IMR-90 (cell line): Measurements from ENCODE around the gene TMEM225. TPM values are rescaled to one million over a fixed set of nuclear protein-coding genes. Genes with fewer than 3 reads are reported as not detected.

Experiments
- ATAC-seq: fragments of 200-7000 bp; cut with Tn5 transposase; 2 replicates; pipeline ENCODE4 v1.9.1; 2020; ENCODE audit warnings: low read depth, mild to moderate bottlenecking, moderate library complexity
- BruUV-seq: library from RNA; stranded (reverse); fragments of 400-500 nt; replicated peaks from 2 replicates; lab custom pipeline; 2021; lab: Mats Ljungman, UMichigan
- CTCF ChIA-PET: fragments of 300-600 bp; formaldehyde crosslinking; extraction: SDS; loops from one replicate; lab custom pipeline; 2021; ENCODE audit warnings: antibody characterized with exemption; lab: Yijun Ruan, JAX
- POLR2A ChIA-PET: fragments of 300-600 bp; sonication (Branson Sonifier 250); formaldehyde crosslinking; loops from one replicate; lab custom pipeline; 2022; ENCODE audit warnings: antibody characterized with exemption; ENCODE audit not compliant: unreplicated experiment; lab: Charles Lee
- DNase-seq: peaks from one replicate; pipeline ENCODE4 v3.0.0; 2013
- H2AFZ ChIP-seq: replicated peaks from 2 replicates; pipeline ENCODE3; 2013; ENCODE audit warnings: low read length, mild to moderate bottlenecking; ENCODE audit not compliant: poor library complexity
- H2AK5ac ChIP-seq: 2 replicates; pipeline ENCODE4 v1.6.1; 2013; ENCODE audit warnings: low read depth, low read length, inconsistent platforms
- H2AK9ac ChIP-seq: replicated peaks from 2 replicates; pipeline ENCODE3; 2013; ENCODE audit warnings: mild to moderate bottlenecking, low read depth, low read length, moderate library complexity; ENCODE audit not compliant: poor library complexity
- H2BK120ac ChIP-seq: 2 replicates; pipeline ENCODE4 v1.6.1; 2013; ENCODE audit warnings: low read depth, low read length, inconsistent platforms
- H2BK15ac ChIP-seq: 3 replicates; pipeline ENCODE4 v1.6.1; 2013; ENCODE audit warnings: low read depth, low read length, inconsistent platforms
- H2BK20ac ChIP-seq: 2 replicates; pipeline ENCODE4 v1.6.1; 2013; ENCODE audit warnings: low read depth, mild to moderate bottlenecking, inconsistent platforms, low read length, moderate library complexity
- H2BK5ac ChIP-seq: 2 replicates; pipeline ENCODE4 v1.6.1; 2013; ENCODE audit warnings: mild to moderate bottlenecking, low read depth, low read length, inconsistent platforms; ENCODE audit not compliant: poor library complexity, severe bottlenecking
- H3K14ac ChIP-seq: replicated peaks from 2 replicates; pipeline ENCODE4 v1.6.1; 2013; ENCODE audit warnings: low read depth, low read length, inconsistent platforms
- H3K18ac ChIP-seq: 2 replicates; pipeline ENCODE4 v1.6.1; 2013; ENCODE audit warnings: low read depth, low read length, control low read depth
- H3K23ac ChIP-seq: 2 replicates; pipeline ENCODE4 v1.6.1; 2013; ENCODE audit warnings: low read depth, low read length, inconsistent platforms
- H3K27ac ChIP-seq: 2 replicates; pipeline ENCODE4 v1.5.1; 2013; ENCODE audit warnings: mild to moderate bottlenecking, control low read depth, low read length; ENCODE audit not compliant: insufficient read depth
- H3K27me3 ChIP-seq: 2 replicates; pipeline ENCODE4 v1.6.1; 2013; ENCODE audit warnings: low read length; ENCODE audit not compliant: control insufficient read depth, insufficient read depth
- H3K36me3 ChIP-seq: 2 replicates; pipeline ENCODE4 v1.6.1; 2013; ENCODE audit warnings: low read length, mixed read lengths; ENCODE audit not compliant: control insufficient read depth, insufficient read depth
- H3K4ac ChIP-seq: 2 replicates; pipeline ENCODE4 v1.6.1; 2013; ENCODE audit warnings: low read depth, low read length, inconsistent platforms
- H3K4me1 ChIP-seq: 2 replicates; pipeline ENCODE4 v1.6.1; 2013; ENCODE audit warnings: low read length, mixed read lengths; ENCODE audit not compliant: control insufficient read depth, insufficient read depth
- H3K4me2 ChIP-seq: 2 replicates; pipeline ENCODE4 v1.6.1; 2013; ENCODE audit warnings: low read depth, mild to moderate bottlenecking, control low read depth, low read length, moderate library complexity
- H3K4me3 ChIP-seq: 2 replicates; pipeline ENCODE4 v1.5.1; 2013; ENCODE audit warnings: low read depth, mild to moderate bottlenecking, control low read depth, low read length, moderate library complexity; ENCODE audit not compliant: insufficient read depth
- H3K56ac ChIP-seq: 2 replicates; pipeline ENCODE4 v1.6.1; 2013; ENCODE audit warnings: low read length, inconsistent platforms; ENCODE audit not compliant: insufficient read depth; ENCODE audit errors: extremely low read depth
- H3K79me1 ChIP-seq, 2 experiments: 2 replicates each; pipeline ENCODE4 v1.6.1; 2013; ENCODE audit warnings: low read length in 2 of 2, inconsistent platforms in 1 of 2, low read depth in 1 of 2
- H3K9ac ChIP-seq: 2 replicates; pipeline ENCODE4 v1.6.1; 2013; ENCODE audit warnings: low read depth, low read length, control low read depth
- H3K9me1 ChIP-seq: 2 replicates; pipeline ENCODE4 v1.6.1; 2013; ENCODE audit warnings: low read length, inconsistent platforms; ENCODE audit not compliant: insufficient read depth
- H3K9me3 ChIP-seq: 2 replicates; pipeline ENCODE4 v1.6.1; 2013; ENCODE audit warnings: low read length; ENCODE audit not compliant: control insufficient read depth, insufficient read depth
- H4K20me1 ChIP-seq: 2 replicates; pipeline ENCODE4 v1.6.1; 2013; ENCODE audit warnings: low read length, inconsistent platforms; ENCODE audit not compliant: insufficient read depth
- H4K5ac ChIP-seq: 2 replicates; pipeline ENCODE4 v1.6.1; 2013; ENCODE audit warnings: mild to moderate bottlenecking, low read depth, low read length, control low read depth
- H4K8ac ChIP-seq, 2 experiments: 2 replicates each; pipeline ENCODE4 v1.6.1; 2013; ENCODE audit warnings: low read depth in 2 of 2, low read length in 2 of 2, control low read depth in 1 of 2, inconsistent platforms in 1 of 2
- H4K91ac ChIP-seq: 2 replicates; pipeline ENCODE4 v1.6.1; 2013; ENCODE audit warnings: low read depth, low read length, inconsistent platforms; ENCODE audit not compliant: insufficient read depth
- BHLHE40 ChIP-seq: fragments of 150-350 bp; IDR thresholded peaks from 2 replicates; pipeline ENCODE4 v1.6.1; 2016; ENCODE audit warnings: mild to moderate bottlenecking, low read depth, low read length
- CEBPB ChIP-seq: IDR thresholded peaks from 2 replicates; pipeline ENCODE4 v1.6.1; 2012; ENCODE audit warnings: low read depth, low read length, improper control_type of control experiment
- CHD1 ChIP-seq: IDR thresholded peaks from 2 replicates; pipeline ENCODE4 v1.6.1; 2012; ENCODE audit warnings: low read depth, low read length, improper control_type of control experiment
- CTCF ChIP-seq: conservative IDR thresholded peaks from 2 replicates; pipeline ENCODE4 v1.5.1; 2012; ENCODE audit warnings: mild to moderate bottlenecking, low read depth, low read length, improper control_type of control experiment
- ELK1 ChIP-seq: fragments of 150-350 bp; IDR thresholded peaks from 2 replicates; pipeline ENCODE4 v1.6.1; 2016; ENCODE audit warnings: low read depth, mild to moderate bottlenecking, low read length, moderate library complexity, borderline replicate concordance
- FOS ChIP-seq: fragments of 150-350 bp; IDR thresholded peaks from 2 replicates; pipeline ENCODE4 v1.6.1; 2016; ENCODE audit warnings: low read depth, low read length
- MAFK ChIP-seq: IDR thresholded peaks from 2 replicates; pipeline ENCODE4 v1.6.1; 2012; ENCODE audit warnings: low read depth, low read length, improper control_type of control experiment
- MAZ ChIP-seq: IDR thresholded peaks from 2 replicates; pipeline ENCODE4 v1.6.1; 2012; ENCODE audit warnings: low read depth, mild to moderate bottlenecking, low read length, improper control_type of control experiment, moderate library complexity, borderline replicate concordance
- MXI1 ChIP-seq: IDR thresholded peaks from 2 replicates; pipeline ENCODE4 v1.6.1; 2012; ENCODE audit warnings: low read depth, mild to moderate bottlenecking, low read length, moderate library complexity, borderline replicate concordance
- NFE2L2 ChIP-seq: fragments of 150-350 bp; IDR thresholded peaks from 2 replicates; pipeline ENCODE4 v1.6.1; 2016; ENCODE audit warnings: low read depth, mild to moderate bottlenecking, low read length
- POLR2A ChIP-seq: IDR thresholded peaks from 2 replicates; pipeline ENCODE4 v1.6.1; 2012; ENCODE audit warnings: mild to moderate bottlenecking, low read depth, low read length
- RAD21 ChIP-seq: IDR thresholded peaks from 2 replicates; pipeline ENCODE4 v1.6.1; 2012; ENCODE audit warnings: low read length, improper control_type of control experiment
- RCOR1 ChIP-seq: IDR thresholded peaks from 2 replicates; pipeline ENCODE4 v1.6.1; 2012; ENCODE audit warnings: mild to moderate bottlenecking, low read length, improper control_type of control experiment; ENCODE audit not compliant: insufficient replicate concordance
- RFX5 ChIP-seq: IDR thresholded peaks from 2 replicates; pipeline ENCODE4 v1.8.0; 2012; ENCODE audit warnings: low read depth, mild to moderate bottlenecking, low read length, moderate library complexity
- SMC3 ChIP-seq: fragments of 150-350 bp; IDR thresholded peaks from 2 replicates; pipeline ENCODE4 v1.6.1; 2016; ENCODE audit warnings: low read depth, mild to moderate bottlenecking, antibody characterized with exemption, low read length, moderate library complexity
- USF2 ChIP-seq: fragments of 150-350 bp; IDR thresholded peaks from 2 replicates; pipeline ENCODE4 v1.6.1; 2017; ENCODE audit warnings: mild to moderate bottlenecking, antibody characterized with exemption, low read length, low read depth
- WGBS, 2 experiments: methylation state at CpG; one replicate each; pipeline versions ENCODE4 v1.1.5 to v1.1.7; 2013; ENCODE audit warnings: missing lambda C conversion rate in 2 of 2; ENCODE audit not compliant: insufficient read length in 1 of 2; ENCODE audit errors: extremely low coverage in 2 of 2; 5-methylcytosine and 5-hydroxymethylcytosine counted together
- dilution Hi-C: fragments of 300-500 bp; cut with HindIII; formaldehyde crosslinking; loops from one replicate; pipeline ENCODE4 v1.14.3; 2018; ENCODE audit warnings: low sequenced_read_pairs; ENCODE audit not compliant: unreplicated experiment
- in situ Hi-C: fragments of 300-500 bp; cut with MboI; formaldehyde crosslinking; loops from 3 replicates; pipeline ENCODE4 v1.14.3; 2019; ENCODE audit warnings: low sequenced_read_pairs, inconsistent platforms, mixed read lengths
- intact Hi-C: fragments of 100-400 bp; cut with micrococcal nuclease; formaldehyde crosslinking; loops from 2 replicates; pipeline ENCODE4 v1.10.0; 2022
- polyA plus RNA-seq, 3 experiments: library from polyadenylated mRNA; depleted of rRNA; stranded (reverse); fragments of >200 nt; gene quantifications; 2 replicates each; pipeline ENCODE4 v1.2.3, GENCODE V29; 2012; ENCODE audit warnings: low replicate concordance in 1 of 3
- total RNA-seq: library from RNA; depleted of rRNA; stranded (reverse); fragments of >200 nt; gene quantifications from 2 replicates; pipeline ENCODE4 v1.2.3, GENCODE V29; 2012

TMEM225 gene
- total and polyA plus RNA-seq, 2 of the 4 experiments (the other 2 are of a cell fraction): not detected

GRCh38 chr11:123838199-123838598 lies 47.3 kb downstream of the TMEM225 start:
- no peak overlapping the region for H2BK15ac ChIP-seq
- H3K9ac ChIP-seq: no peak overlapping the region
- H3K18ac ChIP-seq: no peak overlapping the region
- in situ Hi-C loops (no loop called here), dilution Hi-C loops (no loop called here), intact Hi-C loops (no loop called here)
- no peaks in the 10 kb centered on the region for H3K4me1 ChIP-seq
- H2AK9ac ChIP-seq: no peak overlapping the region
- TF ChIP-seq RAD21 (no peak), MXI1 (no peak), BHLHE40 (no peak), USF2 (no peak), FOS (no peak), CTCF (no peak), RCOR1 (no peak), CHD1 (no peak), POLR2A (no peak), RFX5 (no peak), MAZ (no peak), ELK1 (no peak), SMC3 (no peak), MAFK (no peak), NFE2L2 (no peak), CEBPB (no peak)
- no peak overlapping the region for H2BK120ac ChIP-seq
- H3K23ac ChIP-seq: no peak overlapping the region
- H4K91ac ChIP-seq: no peak overlapping the region
- no peak overlapping the region for H3K4me3 ChIP-seq
- H3K14ac ChIP-seq: no peak overlapping the region
- no TSS peak for BruUV-seq
- H2AFZ ChIP-seq: no peak overlapping the region
- no peaks in the 10 kb centered on the region for H3K9me1 ChIP-seq
- no peak for ATAC-seq
- no peak overlapping the region for H4K8ac ChIP-seq
- H2AK5ac ChIP-seq: no peak overlapping the region
- H3K27me3 ChIP-seq: no peaks in the 10 kb centered on the region
- no peak for DNase-seq
- no peak overlapping the region for H3K56ac ChIP-seq
- H3K9me3 ChIP-seq: no peaks in the 10 kb centered on the region
- H3K4ac ChIP-seq: no peak overlapping the region
- H3K36me3 ChIP-seq: no peaks in the 10 kb centered on the region
- no peak overlapping the region for H2BK20ac ChIP-seq
- ChIA-PET POLR2A (no interaction called here), CTCF (no interaction called here)
- no peak overlapping the region for H2BK5ac ChIP-seq
- no peaks in the 10 kb centered on the region for H3K79me1 ChIP-seq
- WGBS, 2 experiments: no CpG with 5 or more reads among the region's 3 CpGs
- no peak overlapping the region for H3K27ac ChIP-seq
- no peak overlapping the region for H4K5ac ChIP-seq
- no peak overlapping the region for H3K4me2 ChIP-seq
- no peaks in the 10 kb centered on the region for H4K20me1 ChIP-seq
